GM04504 (cell line): ENCODE measurements around the gene MAP2K4.
"Not testable (repeated sequence)": the region's sequence is repeated elsewhere in the genome, so short reads cannot be mapped to it uniquely, and the experiment has no call there.

Experiments
- DNase-seq: peaks from one replicate; pipeline ENCODE4 v3.0.0-alpha.2; 2012; ENCODE audit warnings: low read depth

Gene MAP2K4

DNA sequence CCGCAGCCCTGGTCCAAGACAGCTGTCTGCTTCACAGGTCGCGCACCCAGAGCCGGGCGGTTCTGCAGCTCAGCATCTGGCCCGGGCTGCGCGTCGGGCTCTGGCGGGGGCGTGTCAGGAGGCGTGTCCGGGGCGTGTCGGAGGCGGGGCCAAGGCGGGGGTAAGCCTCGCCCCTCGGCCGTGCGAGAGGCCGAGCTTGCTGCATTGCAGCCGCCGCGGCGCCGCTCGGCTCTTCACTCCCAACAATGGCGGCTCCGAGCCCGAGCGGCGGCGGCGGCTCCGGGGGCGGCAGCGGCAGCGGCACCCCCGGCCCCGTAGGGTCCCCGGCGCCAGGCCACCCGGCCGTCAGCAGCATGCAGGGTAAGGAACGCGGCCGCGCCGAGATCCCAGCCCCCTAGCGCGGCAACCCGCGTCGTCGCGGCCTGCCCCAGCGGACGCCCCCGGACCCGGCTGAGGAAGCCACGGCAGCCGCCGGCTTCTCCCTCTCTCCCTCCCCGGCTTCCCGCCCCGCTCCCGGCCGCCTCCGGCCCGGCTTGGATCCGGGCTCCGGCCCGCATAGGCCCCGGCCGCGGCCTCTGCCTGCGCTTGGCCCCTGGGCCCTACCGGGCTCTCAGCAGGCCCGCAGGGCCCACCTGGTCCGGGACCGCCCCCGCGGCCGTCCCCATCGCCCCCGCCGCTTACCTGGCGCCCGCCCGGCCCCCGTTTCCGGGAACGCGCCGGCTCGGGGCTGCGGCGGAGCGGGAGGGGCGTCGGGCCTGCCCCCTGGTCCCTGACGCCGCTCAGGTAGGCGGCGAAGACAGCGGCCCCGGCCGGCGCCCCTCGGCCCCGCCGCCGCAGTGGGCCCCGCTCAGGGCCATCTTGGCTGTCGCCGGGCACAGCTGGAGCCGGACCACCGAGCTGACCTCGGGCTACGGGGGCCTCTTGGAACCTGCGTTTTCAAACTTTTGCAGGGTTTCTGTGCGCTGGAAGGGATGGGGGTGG lies at the start of gene MAP2K4:
TSS of gene MAP2K4 (plus strand) at position 236 of the 981 bp plus-strand sequence. CDS start at position 246, 10 bp downstream.
- DNase-seq, result peak; percentile 70

DNA sequence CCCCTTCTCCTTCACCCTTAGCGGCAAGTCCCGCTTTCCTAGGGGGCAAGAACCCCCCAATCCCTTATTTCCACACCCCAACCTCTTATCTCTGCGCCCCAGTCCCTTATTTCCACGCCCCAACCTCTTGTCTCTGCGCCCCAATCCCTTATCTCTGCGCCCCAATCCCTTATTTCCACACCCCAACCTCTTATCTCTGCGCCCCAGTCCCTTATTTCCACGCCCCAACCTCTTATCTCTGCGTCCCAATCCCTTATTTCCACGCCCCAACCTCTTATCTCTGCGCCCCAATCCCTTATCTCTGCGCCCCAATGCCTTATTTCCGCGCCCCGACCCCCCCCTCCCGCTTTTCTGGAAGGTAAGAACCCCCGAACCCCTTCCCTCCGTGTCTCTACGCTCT lies 47.9 kb upstream of the MAP2K4 start:
- DNase-seq, result not testable (repeated sequence)

DNA sequence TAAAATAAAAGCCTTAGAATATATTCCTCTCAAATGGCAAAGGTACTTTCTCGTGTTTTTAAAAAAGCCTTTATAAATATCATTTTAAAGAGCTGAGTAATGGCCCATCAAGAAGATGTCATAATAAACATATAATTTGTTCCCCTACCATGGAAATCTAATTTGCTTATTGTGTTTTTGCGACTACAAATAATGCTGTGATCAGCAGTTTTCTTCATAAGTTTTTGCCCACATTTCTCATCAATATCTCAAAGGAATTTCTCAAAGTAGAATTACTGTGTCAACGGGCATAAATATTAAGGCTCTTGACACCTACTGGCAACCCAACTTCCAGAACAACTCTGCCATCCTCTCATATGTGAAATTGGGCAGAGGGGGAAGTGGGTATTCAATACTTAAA lies 40.9 kb upstream of the MAP2K4 start:
- DNase-seq, result no peak

DNA sequence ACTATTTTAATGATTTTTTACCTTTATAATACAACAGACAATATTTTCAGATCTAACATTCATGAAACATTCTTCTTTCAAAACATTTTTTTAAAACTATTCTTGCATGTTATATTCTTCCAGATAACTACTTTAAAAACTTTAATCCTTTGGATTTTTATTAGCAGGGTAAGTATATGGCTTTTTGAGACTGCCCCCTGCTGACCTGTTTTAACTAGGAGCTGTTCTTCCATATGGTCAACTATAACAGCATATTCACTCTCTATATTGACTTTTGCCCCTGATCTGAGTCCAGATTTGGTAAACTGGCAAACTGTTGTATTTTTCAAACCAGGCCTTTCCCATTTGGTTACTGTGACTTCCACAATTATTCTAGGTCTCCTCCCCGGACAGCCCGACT lies 39.9 kb upstream of the MAP2K4 start:
- DNase-seq, result no peak

DNA sequence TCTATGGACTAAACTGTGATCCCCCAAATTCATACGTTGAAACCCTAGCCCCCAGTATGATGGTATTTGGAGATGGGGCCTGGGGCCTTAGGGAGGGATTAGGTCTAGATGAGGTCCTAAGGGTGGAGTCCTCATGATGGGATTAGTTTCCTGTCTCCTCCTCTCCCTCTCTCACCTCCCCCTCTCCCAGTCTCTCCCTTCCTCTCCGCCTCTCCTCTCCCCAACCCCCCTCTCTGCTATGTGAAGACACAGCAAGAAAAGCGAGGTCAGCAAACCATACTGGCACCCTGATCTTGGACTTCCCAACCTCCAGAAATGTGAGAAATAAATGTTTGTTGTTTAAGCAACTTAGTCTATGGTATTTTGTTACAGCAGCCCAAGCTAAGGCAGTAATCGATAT lies 38.8 kb upstream of the MAP2K4 start:
- DNase-seq, result no peak

DNA sequence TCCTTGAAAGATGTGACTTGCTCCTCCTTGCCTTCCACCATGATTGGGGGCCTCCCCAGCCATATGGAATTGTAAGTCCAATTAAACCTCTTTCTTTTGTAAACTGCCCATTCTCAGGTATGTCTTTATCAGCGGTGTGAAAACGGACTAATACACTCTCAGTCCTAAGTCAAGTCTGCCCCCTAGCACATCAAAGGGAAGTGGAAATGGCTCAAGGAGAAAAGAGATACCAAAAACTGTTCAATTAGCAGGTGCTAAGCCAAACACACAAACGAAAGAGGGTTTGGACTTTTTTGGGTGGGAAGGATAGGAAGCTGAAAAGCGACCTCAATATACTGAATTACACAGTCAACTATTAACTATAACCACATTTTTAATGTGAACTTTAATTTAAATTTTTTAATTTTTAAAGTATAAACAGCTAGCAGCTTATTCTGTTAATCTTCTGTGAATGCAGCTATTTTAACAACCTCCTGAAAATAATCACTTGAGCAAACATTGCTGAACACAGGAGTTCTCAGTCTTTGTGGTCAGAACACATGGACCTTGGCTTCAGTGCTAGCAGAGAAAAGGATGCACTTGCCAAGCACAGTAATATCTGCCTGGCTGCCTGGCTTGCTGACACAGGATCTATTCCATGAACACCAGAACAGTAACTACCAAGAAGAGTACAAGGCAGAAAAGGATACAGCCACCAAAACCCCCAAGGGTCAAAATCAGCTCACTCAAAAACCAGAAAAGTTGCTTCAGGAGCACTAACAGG lies 34.3 kb upstream of the MAP2K4 start:
- no peak for DNase-seq

DNA sequence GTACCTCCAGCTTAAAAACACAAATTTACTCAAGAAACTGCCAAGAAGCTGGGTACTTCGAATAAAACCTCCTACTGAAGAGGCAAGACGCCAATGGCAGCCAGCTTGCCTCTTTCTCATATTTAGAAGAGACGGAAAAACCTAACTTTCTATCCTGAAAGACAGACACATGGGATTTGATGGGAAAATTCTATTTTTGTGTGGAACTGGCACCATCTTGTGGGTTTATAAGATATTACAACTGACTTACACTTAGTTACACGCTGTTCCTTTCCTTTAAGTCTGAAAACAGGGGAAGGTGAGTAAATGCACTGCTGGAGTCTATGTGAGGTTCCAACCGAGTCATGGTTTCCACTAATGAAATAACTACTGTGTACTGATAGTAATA lies 33.7 kb upstream of the MAP2K4 start:
- peak; percentile 12 for DNase-seq

DNA sequence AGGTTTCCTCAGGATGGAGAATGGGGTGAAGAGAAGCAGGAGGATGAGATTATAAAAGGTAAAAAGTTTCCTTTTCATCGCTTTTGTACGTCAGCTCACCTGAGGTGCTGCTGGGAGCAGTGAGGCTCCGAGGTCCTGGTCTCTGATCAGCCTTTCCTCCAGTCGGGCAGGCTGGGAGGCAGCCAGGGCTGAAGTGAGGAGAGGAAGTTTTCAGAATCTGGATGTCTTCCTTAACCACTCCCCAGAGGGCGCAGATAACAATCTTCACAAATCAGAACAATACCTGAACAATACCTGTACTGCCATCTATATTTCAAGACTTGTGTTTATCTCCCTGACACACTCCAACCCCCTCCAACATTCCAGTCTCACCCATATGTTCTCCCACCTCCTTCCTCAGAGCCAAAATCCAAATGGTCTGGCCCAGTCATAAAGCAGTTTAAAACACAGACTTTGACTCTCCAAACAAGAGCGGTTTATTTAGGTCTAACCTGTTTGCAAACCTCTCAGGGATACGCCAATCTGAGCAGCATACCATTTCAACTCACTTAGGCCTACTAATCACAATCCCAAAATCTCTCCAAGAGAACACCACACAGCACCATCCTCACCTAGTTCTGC lies 30.2 kb upstream of the MAP2K4 start:
- no peak for DNase-seq

DNA sequence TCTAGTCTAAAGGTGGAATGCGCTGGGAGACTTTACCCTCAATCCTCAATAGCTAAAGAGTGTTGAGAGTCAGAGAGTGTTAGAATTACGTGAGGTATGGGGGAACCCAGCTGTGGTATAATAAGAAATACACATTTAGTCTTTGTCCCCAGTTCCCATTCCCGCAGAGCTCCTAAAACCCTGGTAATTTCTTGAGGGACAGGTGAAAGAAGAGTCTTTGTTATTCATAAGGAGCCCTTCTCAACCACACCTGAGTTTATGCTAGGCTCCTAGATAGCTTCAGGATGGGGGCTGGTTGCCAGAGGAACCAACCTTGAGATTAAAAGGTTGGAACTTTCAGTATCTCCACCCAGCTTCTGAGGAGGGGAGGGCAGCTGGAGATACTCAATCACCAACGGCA lies 29.2 kb upstream of the MAP2K4 start:
- no peak for DNase-seq

DNA sequence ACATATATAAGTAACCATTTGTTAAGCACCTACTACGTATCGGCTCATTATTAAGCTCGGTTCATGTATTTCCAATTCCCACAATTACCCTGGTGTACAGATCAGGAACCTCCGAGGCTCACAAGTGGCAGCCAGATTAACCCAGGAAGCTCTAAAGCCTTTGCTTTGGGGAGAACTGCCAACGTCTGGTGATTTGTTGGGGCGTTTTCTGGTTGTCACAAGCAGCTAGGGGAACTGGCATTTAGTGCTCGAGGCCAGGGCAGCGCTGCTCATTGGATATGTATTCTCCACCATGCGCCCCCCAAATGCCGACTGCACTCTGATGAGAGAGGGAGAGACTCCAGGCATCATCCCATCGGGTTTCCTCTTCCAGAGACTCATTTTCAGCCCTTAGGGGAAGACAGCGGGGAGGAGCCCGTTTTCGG lies 23.9 kb upstream of the MAP2K4 start:
- peak; percentile 25 for DNase-seq

DNA sequence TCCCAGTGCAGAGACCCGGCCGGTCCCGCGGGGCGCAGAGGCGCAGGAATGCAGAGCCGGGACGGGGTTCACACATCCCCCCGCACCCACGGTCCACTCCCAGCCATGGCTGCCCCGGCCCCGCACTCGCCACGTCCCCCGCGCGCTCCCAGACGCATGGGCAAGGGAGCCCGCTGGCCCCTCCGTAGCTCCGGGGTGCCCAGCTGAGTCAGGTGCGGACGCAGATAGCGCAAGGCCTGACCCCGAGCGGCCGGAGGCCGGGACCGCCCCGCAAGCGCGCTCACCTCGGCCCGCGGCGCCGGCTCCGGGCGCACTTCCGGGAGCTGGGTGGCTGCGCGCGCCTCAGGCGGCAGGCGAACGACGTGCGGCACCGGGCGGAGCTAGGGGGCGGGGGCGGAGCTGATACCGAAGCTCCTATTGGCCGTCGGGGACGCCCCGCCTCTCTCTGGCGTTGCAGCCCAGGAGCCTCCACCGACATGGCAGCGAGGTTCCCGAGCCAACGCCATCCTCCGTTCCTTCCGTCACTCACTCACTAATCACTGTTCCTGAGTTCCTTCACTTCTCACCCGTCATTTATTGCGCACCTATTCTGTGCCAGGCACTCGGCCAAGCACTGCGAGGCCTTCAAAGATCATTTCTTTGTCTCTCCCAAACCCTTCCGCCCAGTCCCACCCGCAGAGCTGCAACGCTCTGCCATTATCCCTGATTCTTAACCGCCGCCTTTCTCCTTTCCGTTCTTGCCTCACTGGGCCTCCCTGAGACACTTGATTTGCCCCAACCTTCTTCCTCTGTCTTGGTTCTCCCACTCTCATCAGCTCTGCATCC lies 23.3 kb upstream of the MAP2K4 start, which contains the start of gene ZNF18:
TSS of gene ZNF18 (minus strand) at position 329 of the 825 bp plus-strand sequence. CDS start 4,646 bp downstream, outside the sequence.
- DNase-seq, result peak; percentile 87

DNA sequence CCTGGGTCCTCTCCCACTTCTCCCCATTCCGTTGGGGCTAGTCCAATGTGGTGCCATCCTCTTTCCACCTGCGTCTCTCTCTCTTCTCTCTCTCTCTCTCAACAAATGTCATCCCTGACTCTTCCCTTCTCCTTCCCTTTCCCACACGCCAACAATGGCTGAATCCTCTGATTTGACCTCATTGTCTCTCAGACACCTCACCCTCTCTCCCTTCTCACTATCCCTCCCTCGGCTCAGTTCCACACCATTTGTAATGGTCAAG lies 22.8 kb upstream of the MAP2K4 start:
- DNase-seq, result no peak

DNA sequence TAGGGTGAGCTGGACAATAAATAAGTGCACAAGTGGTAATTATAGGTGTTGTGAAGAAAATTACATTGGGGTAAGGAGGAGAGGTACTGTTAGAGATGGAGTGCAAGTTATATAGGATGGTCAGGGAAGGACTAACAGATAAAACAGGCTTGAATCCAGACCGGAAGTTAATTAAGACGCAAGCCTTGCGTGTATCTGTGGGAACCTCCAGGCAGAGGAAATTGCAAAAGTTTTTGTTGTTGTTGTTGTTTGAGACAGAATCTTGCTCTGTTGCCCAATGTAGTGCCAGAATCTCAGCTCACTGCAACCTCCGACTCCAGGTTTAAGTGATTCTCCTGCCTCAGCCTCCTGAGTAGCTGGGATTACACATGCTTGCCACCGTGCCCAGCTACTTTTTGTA lies 21.0 kb upstream of the MAP2K4 start:
- no peak for DNase-seq

DNA sequence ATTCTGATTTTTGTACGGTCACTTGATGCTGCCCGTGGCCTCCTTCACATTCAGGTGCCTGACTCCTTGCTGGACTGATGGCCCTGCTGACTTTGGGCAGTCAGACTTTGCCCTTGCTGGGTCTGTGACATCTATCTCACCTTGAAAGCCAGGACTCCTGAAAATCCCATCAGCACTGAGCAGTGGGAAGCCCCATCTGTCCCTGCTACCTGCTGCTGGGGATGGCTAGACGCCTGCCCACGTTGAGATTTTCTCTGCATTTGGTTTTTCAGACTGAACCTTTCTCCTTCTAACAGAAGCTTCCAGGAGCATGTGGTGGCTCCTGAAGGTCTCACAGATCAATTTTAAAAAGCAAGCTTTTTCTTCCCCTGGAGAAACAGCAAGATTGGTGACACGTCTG lies 13.2 kb upstream of the MAP2K4 start:
- DNase-seq, result no peak

DNA sequence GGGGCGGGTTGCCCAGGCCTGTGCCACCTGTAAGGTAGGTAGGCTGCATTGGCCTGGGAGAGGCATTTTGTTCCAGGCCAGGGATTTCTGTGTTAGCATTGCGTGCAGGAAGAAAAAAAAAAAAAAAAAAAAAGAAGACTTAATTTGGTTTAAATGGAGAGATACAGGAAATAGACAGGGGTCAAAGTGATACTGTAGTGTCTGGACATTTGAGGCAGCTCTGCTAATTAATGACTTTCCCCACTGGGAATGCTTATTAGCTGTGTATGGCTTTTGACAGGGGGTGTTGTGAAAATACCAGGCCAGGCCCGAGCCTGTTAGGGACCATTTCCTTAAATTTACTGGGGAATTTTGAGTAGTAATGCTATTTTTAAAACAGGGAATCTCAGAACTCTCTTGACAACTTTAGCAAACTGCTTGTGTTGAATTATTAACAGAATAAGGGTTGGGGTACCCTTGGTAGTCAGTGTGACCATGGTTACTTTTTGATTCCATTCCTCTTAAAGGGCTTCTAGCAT lies 1.0 kb downstream of the MAP2K4 start:
- DNase-seq, result no peak

DNA sequence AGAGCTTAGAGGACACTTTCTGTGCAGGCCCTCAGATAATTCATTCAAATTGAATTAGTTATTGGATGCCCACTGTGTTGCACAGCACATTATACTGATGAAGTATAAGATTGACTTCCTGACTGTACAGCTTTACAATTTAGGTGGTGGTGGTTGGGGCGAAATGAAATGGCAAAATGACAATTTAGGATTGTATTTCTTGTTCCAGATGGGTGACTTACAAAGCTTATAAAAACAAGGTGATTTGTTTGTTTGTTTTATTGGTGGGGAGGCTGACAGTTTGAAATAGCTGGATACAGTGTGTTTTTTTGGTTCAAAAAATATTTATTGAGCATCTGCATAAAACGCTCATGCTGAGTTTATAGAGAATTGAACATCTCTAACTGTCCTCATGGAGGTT lies 1.6 kb downstream of the MAP2K4 start:
- no peak for DNase-seq

DNA sequence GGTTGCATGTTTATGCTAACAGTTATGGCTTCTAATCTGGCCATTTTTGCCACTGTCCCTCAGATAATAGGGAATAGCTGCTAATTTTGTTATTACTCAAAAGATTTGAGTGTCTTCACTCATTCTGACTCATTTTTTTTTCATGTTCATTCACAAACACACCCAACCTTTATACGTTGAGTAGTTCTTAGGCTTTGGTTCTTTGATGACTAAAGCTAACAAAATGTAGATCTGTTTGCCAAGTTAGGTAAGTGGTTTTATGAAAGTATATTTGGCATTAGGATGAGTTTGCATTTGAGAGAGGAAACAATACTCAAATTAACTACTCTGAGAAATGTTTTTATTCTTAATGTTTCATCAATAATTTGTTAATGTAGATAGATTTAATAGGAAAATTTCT lies 3.6 kb downstream of the MAP2K4 start:
- no peak for DNase-seq

DNA sequence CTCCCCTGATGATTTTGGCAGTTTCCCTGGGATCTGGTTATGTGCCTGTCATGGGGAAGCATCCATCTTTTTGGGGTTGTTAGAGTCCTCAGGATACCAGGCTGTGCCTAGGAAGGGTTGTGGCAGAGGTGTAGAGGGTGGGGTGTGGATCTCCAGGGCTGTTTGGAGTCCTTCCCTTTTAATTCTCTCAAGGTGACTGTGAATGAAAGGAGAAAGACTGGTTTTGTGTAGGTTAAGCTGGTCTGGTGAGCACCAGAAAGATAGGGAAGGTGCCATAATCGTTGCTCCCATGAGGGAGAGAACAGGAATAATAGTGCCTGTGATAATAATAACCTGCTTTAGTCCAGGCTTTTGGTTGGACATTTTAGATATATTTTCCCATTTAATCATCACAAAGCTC lies 7.0 kb downstream of the MAP2K4 start:
- DNase-seq, result no peak

DNA sequence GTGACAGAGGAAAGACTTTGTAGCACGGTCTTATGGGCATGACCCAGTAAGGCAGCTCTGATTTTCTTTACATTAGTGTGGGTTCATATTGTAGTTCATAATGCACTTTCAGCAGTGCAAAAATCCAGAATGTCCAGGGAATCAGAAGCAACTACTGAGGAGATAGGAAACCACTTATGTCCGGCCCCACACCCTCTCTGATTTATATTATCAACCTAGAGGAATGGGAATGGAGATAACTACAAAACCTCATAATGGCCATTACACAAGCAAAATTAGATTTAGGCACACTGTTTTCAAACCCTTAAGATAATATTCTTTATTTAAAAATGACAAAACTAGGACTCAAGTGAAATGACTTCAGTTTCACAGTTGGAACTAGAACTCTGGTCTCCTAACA lies 7.9 kb downstream of the MAP2K4 start:
- DNase-seq, result no peak

DNA sequence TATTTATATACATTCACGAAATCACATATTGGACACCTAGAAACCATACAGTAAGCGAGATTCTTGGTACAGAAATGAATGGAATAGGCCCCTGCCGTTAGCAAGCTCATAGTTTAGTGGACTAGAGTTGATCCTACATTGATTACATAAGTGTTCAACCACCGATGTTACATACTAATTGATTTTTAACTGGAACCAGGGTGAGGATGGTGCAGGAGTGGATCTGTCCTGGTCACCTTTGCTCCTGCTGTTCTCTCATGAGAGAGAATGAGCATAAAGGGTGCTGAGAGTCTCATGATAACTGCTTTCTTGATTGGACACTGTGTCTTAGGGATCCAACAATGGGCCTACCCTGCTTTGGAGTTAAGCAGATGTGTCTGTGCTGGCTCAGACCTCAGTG lies 13.9 kb downstream of the MAP2K4 start:
- DNase-seq, result no peak

DNA sequence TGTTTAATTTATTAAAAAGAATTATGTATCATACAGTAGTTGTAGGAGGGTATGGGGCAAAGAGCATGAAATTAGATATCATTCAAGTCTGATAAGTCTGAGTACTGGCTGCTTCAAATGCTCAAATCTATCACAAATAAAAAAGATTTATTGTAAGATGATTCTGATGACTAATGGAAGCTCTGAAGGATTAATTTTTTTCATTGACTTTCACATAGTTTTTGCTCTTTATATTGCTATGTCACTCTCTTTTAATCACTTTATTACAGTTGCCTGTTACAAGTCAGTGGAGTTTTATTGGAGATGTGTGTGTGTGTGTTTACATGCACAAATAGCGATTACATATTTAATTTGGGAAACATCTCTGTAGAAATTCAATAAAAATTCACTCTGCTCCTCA lies 15.0 kb downstream of the MAP2K4 start:
- DNase-seq, result no peak

DNA sequence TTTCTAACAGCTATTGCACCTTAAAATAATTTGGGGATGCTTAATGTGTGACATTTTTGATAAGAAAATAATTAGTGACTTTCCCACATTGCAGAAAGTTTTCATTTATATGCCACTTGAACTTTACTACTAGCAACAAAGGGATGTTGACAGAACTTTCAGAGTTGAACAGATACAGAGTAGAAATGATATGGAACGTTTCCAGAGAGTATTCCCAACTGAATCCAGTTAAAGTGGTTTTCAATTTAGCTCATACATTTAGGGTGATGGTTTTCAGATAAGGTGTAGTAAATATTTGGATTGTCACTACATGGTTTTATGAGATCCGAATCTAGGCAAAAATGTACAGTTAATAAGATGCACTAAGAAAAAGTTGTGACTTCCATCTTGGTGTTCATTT lies 17.3 kb downstream of the MAP2K4 start:
- no peak for DNase-seq
